AG04449 (cell line): ENCODE measurements around the gene EML1.

ENCODE experiments used
- CTCF ChIA-PET: fragments of 350-600 bp; formaldehyde crosslinking; extraction: SDS; loops from one replicate; lab custom pipeline; 2021; ENCODE audit warnings: antibody characterized with exemption; lab: Yijun Ruan, JAX
- POLR2A ChIA-PET: fragments of 400-600, 350-600 bp; formaldehyde crosslinking; extraction: SDS; loops from one replicate; lab custom pipeline; 2020; ENCODE audit warnings: antibody characterized with exemption, inconsistent platforms; lab: Yijun Ruan, JAX
- DNase-seq: peaks from one replicate; pipeline ENCODE4 v3.0.0-alpha.2; 2010; ENCODE audit warnings: low read depth, low spot score
- H3K4me3 ChIP-seq: 2 replicates; pipeline ENCODE4 v1.5.1; 2011; ENCODE audit warnings: low read depth, mild to moderate bottlenecking, control low read depth, low read length
- CTCF ChIP-seq: IDR thresholded peaks from one replicate; pipeline ENCODE4 v1.5.1; 2011; ENCODE audit warnings: mild to moderate bottlenecking, moderate library complexity, low read length, control low read depth, inconsistent platforms; ENCODE audit not compliant: insufficient read depth; ENCODE audit errors: missing control alignments

The EML1 gene

GRCh38 chr14:99968941-99969340 lies 175.7 kb downstream of the EML1 start:
- ChIA-PET POLR2A (interaction anchor here (0.6 kb wide), 2 partner anchors 23 to 707 kb away, joined by 4 read pairs; no protein-coding TSS in a partner anchor), CTCF (interaction anchor here (0.7 to 2.8 kb wide), 4 partner anchors 13 to 139 kb away, joined by 3 to 17 read pairs (median 4); no protein-coding TSS in a partner anchor)
- no peak for DNase-seq
- no peak for TF ChIP-seq CTCF
- H3K4me3 ChIP-seq: no peak overlapping the region

- no peak overlapping the region for H3K4me3 ChIP-seq
- no peak for TF ChIP-seq CTCF
- ChIA-PET POLR2A (no interaction called here), CTCF (interaction anchor here (1.4 to 2.2 kb wide), 4 partner anchors 12 to 134 kb away, joined by 3 to 8 read pairs (median 5); no protein-coding TSS in a partner anchor)
- no peak for DNase-seq
Observed at GRCh38 chr14:99969673-99970322, 176.6 kb downstream of the EML1 start.

DNA sequence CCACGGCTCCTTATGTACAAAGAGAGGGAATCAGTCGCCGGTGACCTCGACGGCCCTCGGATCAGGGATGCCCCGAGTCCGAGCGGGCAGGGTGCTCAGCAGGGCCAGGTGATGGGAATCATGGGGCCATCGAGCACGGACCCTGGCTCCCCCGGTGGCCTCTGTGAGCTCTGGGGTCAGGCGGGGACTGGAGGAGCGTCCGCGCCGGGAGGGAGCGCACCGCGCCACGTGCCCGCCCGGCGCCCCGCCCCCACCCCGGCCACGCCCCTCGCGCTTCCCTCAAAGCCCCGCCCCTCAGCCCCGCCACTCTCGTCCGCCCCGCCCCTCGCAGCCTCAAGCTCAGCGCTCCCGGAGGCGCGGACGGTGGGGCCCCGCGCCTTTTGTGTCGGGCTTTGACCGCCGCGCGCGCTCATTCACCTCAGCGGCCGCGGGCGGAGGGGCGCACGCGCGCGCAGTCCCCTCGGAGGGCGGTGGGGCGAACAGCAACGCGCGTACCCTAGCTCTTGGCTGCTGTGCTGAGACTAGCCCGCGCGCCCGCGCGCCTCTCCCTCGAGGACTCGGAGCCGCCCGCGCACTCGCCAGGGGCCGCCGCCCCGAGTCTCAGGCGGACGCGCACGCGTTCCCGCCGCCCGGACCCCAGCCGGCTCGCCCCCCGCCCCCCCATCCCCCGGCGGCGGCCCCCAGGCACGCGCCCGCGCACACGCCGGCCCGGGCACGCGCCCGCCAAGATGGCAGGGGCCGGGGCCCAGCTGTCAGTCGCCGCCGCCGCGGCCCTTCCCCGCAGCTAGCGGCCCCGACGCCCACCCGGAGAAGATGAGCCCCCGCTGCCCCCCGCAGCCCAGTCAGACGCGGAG lies 178.1 kb downstream of the EML1 start:
- CTCF ChIA-PET: interaction anchor here (1.2 to 2.2 kb wide), 5 partner anchors 10 to 222 kb away, joined by 4 to 10 read pairs (median 6); no protein-coding TSS in a partner anchor
- DNase-seq: no peak
- no peak for TF ChIP-seq CTCF
- POLR2A ChIA-PET: interaction anchor here (0.8 to 1.2 kb wide), 3 partner anchors 60 to 138 kb away, joined by 3 to 4 read pairs (median 4); no protein-coding TSS in a partner anchor
- peak overlapping the region; percentile 79 for H3K4me3 ChIP-seq

DNA sequence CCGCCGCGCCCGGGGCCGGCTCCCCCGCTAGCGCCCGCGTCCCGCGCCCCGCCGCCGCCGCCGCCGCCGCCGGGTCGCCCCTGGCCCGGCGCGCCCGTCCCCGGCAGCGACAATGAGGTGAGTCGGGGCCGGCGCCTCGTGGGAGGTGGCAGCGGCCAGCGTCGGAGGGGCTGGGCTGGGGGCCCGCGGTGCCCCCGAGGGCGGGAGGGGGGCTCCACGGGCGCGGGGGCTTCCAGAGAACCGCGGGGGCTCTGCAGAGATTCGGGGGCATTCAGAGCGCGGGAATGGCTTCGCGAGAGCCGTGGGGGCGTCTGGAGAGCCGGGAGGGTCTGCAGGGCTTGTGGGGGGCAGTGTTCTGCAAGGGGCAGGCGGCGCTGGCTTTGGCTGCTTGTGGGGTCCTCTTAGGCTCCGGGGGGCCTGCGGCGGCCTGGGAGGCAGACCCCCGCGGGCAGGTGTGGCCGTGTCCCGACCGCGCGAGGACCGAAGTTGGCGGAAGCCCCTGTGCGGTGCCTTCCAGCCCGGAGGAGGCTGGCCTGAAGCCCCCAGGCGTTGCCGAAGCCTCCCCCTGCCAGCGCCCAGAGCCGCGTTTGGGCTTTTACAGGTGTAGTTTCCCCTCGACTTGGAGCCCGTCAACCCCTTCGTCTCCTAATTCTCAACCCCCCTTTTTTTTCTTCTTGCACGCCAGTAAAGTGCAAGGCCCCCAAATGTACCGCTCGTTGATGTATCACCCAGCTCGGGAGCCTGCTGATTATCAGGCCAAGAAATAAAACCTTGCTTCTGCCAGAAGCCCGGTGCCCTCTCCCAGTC lies 178.9 kb downstream of the EML1 start:
- ChIA-PET POLR2A (interaction anchor here (1.0 to 1.2 kb wide), 3 partner anchors 73 to 221 kb away, joined by 3 to 4 read pairs (median 3); no protein-coding TSS in a partner anchor), CTCF (interaction anchor here (1.1 to 7.4 kb wide), 6 partner anchors 10 to 221 kb away, joined by 3 to 53 read pairs (median 7); no protein-coding TSS in a partner anchor)
- no peak for TF ChIP-seq CTCF
- DNase-seq: no peak
- peak overlapping the region; percentile 79 for H3K4me3 ChIP-seq

GRCh38 chr14:99972748-99973466 lies 179.7 kb downstream of the EML1 start:
- H3K4me3 ChIP-seq: peak overlapping the region; percentile 79
- no peak for TF ChIP-seq CTCF
- DNase-seq: no peak
- ChIA-PET CTCF (interaction anchor here (1.1 to 7.4 kb wide), 5 partner anchors 11 to 220 kb away, joined by 3 to 53 read pairs (median 6); no protein-coding TSS in a partner anchor), POLR2A (interaction anchor here (1.0 kb wide), 1 partner anchor 220 kb away, joined by 3 read pairs; no protein-coding TSS in a partner anchor)
